Pulmonary artery endothelial cell (primary cell): ENCODE results near the gene SCYGR7. TPM values are rescaled to one million over a fixed set of nuclear protein-coding genes. Genes with fewer than 3 reads are reported as not detected.
A peak's percentile ranks its signal among the peaks of the same experiment; 100 is the strongest.
"Not testable (repeated sequence)": the region's sequence is repeated elsewhere in the genome, so short reads cannot be mapped to it uniquely, and the experiment has no call there.

Source experiments
- DNase-seq: peaks from one replicate; pipeline ENCODE4 v3.0.0-alpha.2; 2011; ENCODE audit warnings: low read depth, low spot score
- total RNA-seq: library from RNA; depleted of rRNA; stranded (reverse); fragments of >200 nt; gene quantifications from 2 replicates; pipeline ENCODE4 v1.2.3, GENCODE V29; 2014

The SCYGR7 gene
- total RNA-seq, 1 donor from 2014 or later = not detected

GRCh38 chr2:227756261-227756660, 28.1 kb downstream of the SCYGR7 start:
- DNase-seq = not testable (repeated sequence)

GRCh38 chr2:227759411-227760118, 31.4 kb downstream of the SCYGR7 start:
- no peak for DNase-seq

GRCh38 chr2:227761740-227762476, 33.8 kb downstream of the SCYGR7 start:
- no peak for DNase-seq

GRCh38 chr2:227765788-227766372, 37.7 kb downstream of the SCYGR7 start:
- peak; percentile 8 for DNase-seq

- peak; percentile 57 for DNase-seq
These were observed 38.3 kb downstream of the SCYGR7 start for GRCh38 chr2:227766373-227766883.

- DNase-seq = no peak
These were observed 39.7 kb downstream of the SCYGR7 start for GRCh38 chr2:227767830-227768229.

- no peak for DNase-seq
These were observed 44.1 kb downstream of the SCYGR7 start for GRCh38 chr2:227772197-227772661.

GRCh38 chr2:227772932-227773331, 44.8 kb downstream of the SCYGR7 start:
- DNase-seq = no peak

- DNase-seq = no peak
These were observed 46.0 kb downstream of the SCYGR7 start for GRCh38 chr2:227774011-227774624.

GRCh38 chr2:227774895-227775842, 47.0 kb downstream of the SCYGR7 start:
- DNase-seq = no peak

Other genes starting within 250 kb of the SCYGR7 start
- gene SCYGR2, start 129.4 kb upstream of the SCYGR7 start, total RNA-seq = not detected in 2 replicates
- gene SCYGR3, start 113.5 kb upstream of the SCYGR7 start, total RNA-seq = not detected in 2 replicates
- not detected in 2 replicates for gene SCYGR4, start 110.8 kb upstream of the SCYGR7 start, total RNA-seq
- gene SCYGR5, start 61.5 kb upstream of the SCYGR7 start, total RNA-seq = not detected in 2 replicates
- 0.07 and 0.39 TPM in 2 replicates for gene SLC19A3, start 10.3 kb upstream of the SCYGR7 start, total RNA-seq
- gene SCYGR6, start 3.6 kb upstream of the SCYGR7 start, total RNA-seq = not detected in 2 replicates
- not detected in 2 replicates for gene SCYGR8, start 17.6 kb downstream of the SCYGR7 start, total RNA-seq
- 1.1 TPM in 1 of 2 replicates, not detected in the other for gene CCL20, start 85.5 kb downstream of the SCYGR7 start, total RNA-seq
- 15.0 and 16.6 TPM in 2 replicates for gene DAW1, start 143.3 kb downstream of the SCYGR7 start, total RNA-seq